HEK293 (cell line): ENCODE measurements around the gene CHSY1.

Source experiments
- CTCF ChIA-PET: fragments of 350-600 bp; formaldehyde crosslinking; extraction: SDS; loops from one replicate; lab custom pipeline; 2021; ENCODE audit warnings: antibody characterized with exemption; lab: Yijun Ruan, JAX
- POLR2A ChIA-PET: fragments of 300-600 bp; formaldehyde crosslinking; extraction: SDS; loops from one replicate; lab custom pipeline; 2020; ENCODE audit warnings: antibody characterized with exemption, inconsistent platforms; lab: Yijun Ruan, JAX
- H3K27ac ChIP-seq: fragments of 200-500 bp; sonication (Bioruptor generic); 2 replicates; pipeline ENCODE4 v1.5.1; 2014; ENCODE audit warnings: low read depth, low read length, control low read depth, inconsistent platforms; ENCODE audit errors: extremely low read depth
- H3K36me3 ChIP-seq, 2 experiments: fragments of 200-500 bp in 1 of 2; sonication (Bioruptor generic) in 1 of 2; 1 replicate in 1 of 2; 2 replicates in 1 of 2; pipeline ENCODE4 v1.5.1; 2014 to 2017; ENCODE audit warnings: inconsistent platforms in 2 of 2, low read length in 2 of 2; ENCODE audit not compliant: control insufficient read depth in 2 of 2, insufficient read depth in 1 of 2
- H3K4me1 ChIP-seq: fragments of 200-500 bp; sonication (Bioruptor generic); 2 replicates; pipeline ENCODE4 v1.5.1; 2014; ENCODE audit warnings: mild to moderate bottlenecking, low read length, inconsistent platforms; ENCODE audit not compliant: control insufficient read depth, insufficient read depth
- H3K4me3 ChIP-seq: 2 replicates; pipeline ENCODE4 v1.5.1; 2011; ENCODE audit warnings: low read depth, mild to moderate bottlenecking, control low read depth, low read length, moderate library complexity
- H3K9me3 ChIP-seq: fragments of 200-500 bp; sonication (Bioruptor generic); 2 replicates; pipeline ENCODE4 v1.5.1; 2014; ENCODE audit warnings: low read depth, low read length, inconsistent platforms; ENCODE audit not compliant: control insufficient read depth, insufficient read depth
- PRDM1 ChIP-seq: fragments of 450-650 bp; formaldehyde crosslinking; IDR thresholded peaks from 2 replicates; pipeline ENCODE4; 2016; ENCODE audit warnings: missing biosample characterization, missing genetic modification characterization
- SCRT2 ChIP-seq: fragments of 450-650 bp; formaldehyde crosslinking; IDR thresholded peaks from 2 replicates; pipeline ENCODE4 v1.5.1; 2016; ENCODE audit warnings: missing biosample characterization, missing genetic modification characterization
- ZBTB1 ChIP-seq: fragments of 450-650 bp; formaldehyde crosslinking; IDR thresholded peaks from 2 replicates; pipeline ENCODE4 v1.5.1; 2016; ENCODE audit warnings: missing biosample characterization, missing genetic modification characterization
- ZNF221 ChIP-seq: fragments of 450-650 bp; formaldehyde crosslinking; IDR thresholded peaks from 2 replicates; pipeline ENCODE4 v1.5.1; 2017; ENCODE audit warnings: missing biosample characterization, missing genetic modification characterization, borderline replicate concordance
- ZNF423 ChIP-seq: fragments of 450-650 bp; formaldehyde crosslinking; IDR thresholded peaks from 2 replicates; pipeline ENCODE4 v1.5.1; 2016; ENCODE audit warnings: missing biosample characterization, missing genetic modification characterization
- ZNF600 ChIP-seq: fragments of 450-650 bp; formaldehyde crosslinking; IDR thresholded peaks from 2 replicates; pipeline ENCODE4 v1.5.1; 2016; ENCODE audit warnings: missing biosample characterization, missing genetic modification characterization
- ZNF777 ChIP-seq: fragments of 450-650 bp; formaldehyde crosslinking; IDR thresholded peaks from 2 replicates; pipeline ENCODE4 v1.5.1; 2017; ENCODE audit warnings: missing biosample characterization, missing genetic modification characterization, borderline replicate concordance
- TF ChIP-seq, protein P1 (sequence below): fragments of 450-650 bp; formaldehyde crosslinking; IDR thresholded peaks from 2 replicates; pipeline ENCODE4 v1.5.1; 2016; ENCODE audit warnings: missing biosample characterization, missing genetic modification characterization
- TF ChIP-seq, protein P2 (sequence below): fragments of 450-650 bp; formaldehyde crosslinking; IDR thresholded peaks from 2 replicates; pipeline ENCODE4 v1.5.1; 2016; ENCODE audit warnings: missing biosample characterization, missing genetic modification characterization
- TF ChIP-seq, protein P3 (sequence below): fragments of 450-650 bp; IDR thresholded peaks from 2 replicates; pipeline ENCODE4 v1.5.1; 2018; ENCODE audit warnings: missing biosample characterization, mild to moderate bottlenecking, missing genetic modification characterization

Gene CHSY1

DNA sequence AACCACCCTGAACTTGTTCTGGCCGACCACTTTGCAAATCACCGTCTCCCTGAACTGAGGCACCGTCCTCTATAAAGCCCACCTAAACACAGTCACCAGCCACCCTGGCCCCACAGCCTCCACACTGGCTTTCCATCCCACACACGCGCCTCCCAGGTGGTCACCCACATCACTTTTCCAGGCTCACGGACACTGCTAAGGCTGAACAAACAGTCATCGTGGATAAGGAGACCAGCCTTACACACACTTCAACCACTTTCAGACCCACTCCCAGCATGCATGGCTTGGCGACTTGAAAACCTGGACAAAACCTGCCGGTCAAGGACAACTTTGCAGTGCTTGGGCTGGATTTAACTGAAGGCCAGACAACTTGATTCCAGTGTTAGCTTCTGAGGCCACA is 8.4 kb downstream of the CHSY1 start (continued):
- TF ChIP-seq ZNF221 (tag by site-specific recombination): no peak
- TF ChIP-seq, protein P1, sequence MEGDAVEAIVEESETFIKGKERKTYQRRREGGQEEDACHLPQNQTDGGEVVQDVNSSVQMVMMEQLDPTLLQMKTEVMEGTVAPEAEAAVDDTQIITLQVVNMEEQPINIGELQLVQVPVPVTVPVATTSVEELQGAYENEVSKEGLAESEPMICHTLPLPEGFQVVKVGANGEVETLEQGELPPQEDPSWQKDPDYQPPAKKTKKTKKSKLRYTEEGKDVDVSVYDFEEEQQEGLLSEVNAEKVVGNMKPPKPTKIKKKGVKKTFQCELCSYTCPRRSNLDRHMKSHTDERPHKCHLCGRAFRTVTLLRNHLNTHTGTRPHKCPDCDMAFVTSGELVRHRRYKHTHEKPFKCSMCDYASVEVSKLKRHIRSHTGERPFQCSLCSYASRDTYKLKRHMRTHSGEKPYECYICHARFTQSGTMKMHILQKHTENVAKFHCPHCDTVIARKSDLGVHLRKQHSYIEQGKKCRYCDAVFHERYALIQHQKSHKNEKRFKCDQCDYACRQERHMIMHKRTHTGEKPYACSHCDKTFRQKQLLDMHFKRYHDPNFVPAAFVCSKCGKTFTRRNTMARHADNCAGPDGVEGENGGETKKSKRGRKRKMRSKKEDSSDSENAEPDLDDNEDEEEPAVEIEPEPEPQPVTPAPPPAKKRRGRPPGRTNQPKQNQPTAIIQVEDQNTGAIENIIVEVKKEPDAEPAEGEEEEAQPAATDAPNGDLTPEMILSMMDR (tag by site-specific recombination): no peak

DNA sequence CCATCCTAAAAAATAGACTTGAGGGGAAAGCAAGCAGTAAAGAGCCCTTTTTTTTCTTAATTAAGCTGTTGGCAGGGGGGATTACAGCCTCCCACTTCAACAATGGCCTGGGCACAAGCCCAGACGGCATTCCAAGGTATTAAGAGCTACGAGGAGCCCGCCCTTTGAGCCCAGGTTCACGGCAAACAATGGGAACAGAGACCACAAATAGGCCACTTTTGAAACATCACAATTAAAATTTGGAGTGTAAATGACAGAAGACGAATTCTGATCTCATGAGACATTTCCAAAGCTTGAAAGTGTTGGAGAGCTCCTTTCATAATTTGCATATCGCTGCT is 8.9 kb downstream of the CHSY1 start:
- Histone ChIP-seq H3K36me3 (peaks cover 0 to 14% of the 10 kb centered on the region in 2 experiments; a peak in 1 of 3 replicates), H3K27ac (no peak overlapping the region), H3K4me3 (no peak overlapping the region), H3K9me3 (no peaks in the 10 kb centered on the region), H3K4me1 (peaks cover 27% of the 10 kb centered on the region)
- POLR2A ChIA-PET: no interaction called here
- CTCF ChIA-PET: interaction anchor here (0.7 to 1.1 kb wide), 2 partner anchors 155 to 353 kb away, joined by 3 read pairs; no protein-coding TSS in a partner anchor
- TF ChIP-seq, protein P2, sequence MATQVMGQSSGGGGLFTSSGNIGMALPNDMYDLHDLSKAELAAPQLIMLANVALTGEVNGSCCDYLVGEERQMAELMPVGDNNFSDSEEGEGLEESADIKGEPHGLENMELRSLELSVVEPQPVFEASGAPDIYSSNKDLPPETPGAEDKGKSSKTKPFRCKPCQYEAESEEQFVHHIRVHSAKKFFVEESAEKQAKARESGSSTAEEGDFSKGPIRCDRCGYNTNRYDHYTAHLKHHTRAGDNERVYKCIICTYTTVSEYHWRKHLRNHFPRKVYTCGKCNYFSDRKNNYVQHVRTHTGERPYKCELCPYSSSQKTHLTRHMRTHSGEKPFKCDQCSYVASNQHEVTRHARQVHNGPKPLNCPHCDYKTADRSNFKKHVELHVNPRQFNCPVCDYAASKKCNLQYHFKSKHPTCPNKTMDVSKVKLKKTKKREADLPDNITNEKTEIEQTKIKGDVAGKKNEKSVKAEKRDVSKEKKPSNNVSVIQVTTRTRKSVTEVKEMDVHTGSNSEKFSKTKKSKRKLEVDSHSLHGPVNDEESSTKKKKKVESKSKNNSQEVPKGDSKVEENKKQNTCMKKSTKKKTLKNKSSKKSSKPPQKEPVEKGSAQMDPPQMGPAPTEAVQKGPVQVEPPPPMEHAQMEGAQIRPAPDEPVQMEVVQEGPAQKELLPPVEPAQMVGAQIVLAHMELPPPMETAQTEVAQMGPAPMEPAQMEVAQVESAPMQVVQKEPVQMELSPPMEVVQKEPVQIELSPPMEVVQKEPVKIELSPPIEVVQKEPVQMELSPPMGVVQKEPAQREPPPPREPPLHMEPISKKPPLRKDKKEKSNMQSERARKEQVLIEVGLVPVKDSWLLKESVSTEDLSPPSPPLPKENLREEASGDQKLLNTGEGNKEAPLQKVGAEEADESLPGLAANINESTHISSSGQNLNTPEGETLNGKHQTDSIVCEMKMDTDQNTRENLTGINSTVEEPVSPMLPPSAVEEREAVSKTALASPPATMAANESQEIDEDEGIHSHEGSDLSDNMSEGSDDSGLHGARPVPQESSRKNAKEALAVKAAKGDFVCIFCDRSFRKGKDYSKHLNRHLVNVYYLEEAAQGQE (tag by site-specific recombination): 0 out of 2 replicates have a peak, but pooled peaks have one; percentile 29
- TF ChIP-seq ZNF423 (tag by site-specific recombination): no peak

DNA sequence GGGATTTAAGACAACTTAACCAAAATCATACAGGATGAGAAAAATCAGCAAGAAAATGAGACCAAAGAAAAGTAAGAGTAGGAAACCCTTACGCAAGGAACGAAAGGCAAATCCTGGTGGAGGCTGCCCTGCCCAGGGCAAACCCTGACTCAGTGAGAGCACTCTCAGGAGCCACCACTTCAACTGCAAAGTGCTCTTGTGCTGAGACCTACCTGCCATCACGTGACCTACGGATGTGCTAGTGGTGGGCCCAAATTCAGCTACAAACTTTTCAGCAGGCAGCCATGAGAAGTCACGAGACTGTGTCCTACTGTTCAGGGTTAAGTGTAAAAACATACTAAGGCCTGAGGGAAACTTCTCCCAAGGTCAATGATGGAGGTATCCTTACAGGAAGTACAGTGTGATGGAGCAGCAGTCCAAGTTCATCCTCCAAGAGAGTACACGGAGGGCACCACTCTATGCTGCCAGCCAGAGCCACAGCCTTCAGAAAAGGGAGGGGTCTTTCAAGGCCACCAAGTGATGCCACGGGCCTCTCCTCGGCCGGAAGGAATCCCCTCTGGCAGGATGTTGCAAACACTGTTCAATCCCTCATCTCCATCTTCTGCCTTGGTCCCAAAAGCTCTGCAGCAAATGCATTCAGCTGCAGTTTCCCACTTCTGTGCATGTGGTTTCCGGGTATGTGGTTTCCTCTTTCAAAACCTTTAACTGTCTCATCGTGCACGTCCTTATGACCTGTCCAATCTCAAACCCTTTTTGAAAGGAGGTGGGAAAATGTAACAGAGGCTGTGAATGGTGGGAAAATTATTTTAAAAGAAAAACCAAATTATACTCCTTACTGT is 9.5 kb downstream of the CHSY1 start:
- CTCF ChIA-PET: interaction anchor here (0.7 to 2.1 kb wide), 3 partner anchors 154 to 353 kb away, joined by 3 to 9 read pairs (median 3); no protein-coding TSS in a partner anchor
- TF ChIP-seq, protein P3, sequence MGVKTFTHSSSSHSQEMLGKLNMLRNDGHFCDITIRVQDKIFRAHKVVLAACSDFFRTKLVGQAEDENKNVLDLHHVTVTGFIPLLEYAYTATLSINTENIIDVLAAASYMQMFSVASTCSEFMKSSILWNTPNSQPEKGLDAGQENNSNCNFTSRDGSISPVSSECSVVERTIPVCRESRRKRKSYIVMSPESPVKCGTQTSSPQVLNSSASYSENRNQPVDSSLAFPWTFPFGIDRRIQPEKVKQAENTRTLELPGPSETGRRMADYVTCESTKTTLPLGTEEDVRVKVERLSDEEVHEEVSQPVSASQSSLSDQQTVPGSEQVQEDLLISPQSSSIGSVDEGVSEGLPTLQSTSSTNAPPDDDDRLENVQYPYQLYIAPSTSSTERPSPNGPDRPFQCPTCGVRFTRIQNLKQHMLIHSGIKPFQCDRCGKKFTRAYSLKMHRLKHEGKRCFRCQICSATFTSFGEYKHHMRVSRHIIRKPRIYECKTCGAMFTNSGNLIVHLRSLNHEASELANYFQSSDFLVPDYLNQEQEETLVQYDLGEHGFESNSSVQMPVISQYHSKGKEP: peak; percentile 77; the same call in 1 of the 2 replicates
- 0 out of 2 replicates have a peak, but pooled peaks have one; percentile 18 for TF ChIP-seq ZNF600
- no peak for TF ChIP-seq ZNF777 (tag by site-specific recombination)
- TF ChIP-seq, all 188 proteins: peak for 2
- Histone ChIP-seq H3K4me1 (peaks cover 25% of the 10 kb centered on the region), H3K36me3 (peaks cover 0 to 8% of the 10 kb centered on the region in 2 experiments; a peak in 1 of 3 replicates), H3K9me3 (no peaks in the 10 kb centered on the region), H3K27ac (no peak overlapping the region), H3K4me3 (no peak overlapping the region)
- POLR2A ChIA-PET: interaction anchor here (1.1 kb wide), 1 partner anchor 10 kb away, joined by 3 read pairs; the partner anchor contains the start of gene CHSY1

DNA sequence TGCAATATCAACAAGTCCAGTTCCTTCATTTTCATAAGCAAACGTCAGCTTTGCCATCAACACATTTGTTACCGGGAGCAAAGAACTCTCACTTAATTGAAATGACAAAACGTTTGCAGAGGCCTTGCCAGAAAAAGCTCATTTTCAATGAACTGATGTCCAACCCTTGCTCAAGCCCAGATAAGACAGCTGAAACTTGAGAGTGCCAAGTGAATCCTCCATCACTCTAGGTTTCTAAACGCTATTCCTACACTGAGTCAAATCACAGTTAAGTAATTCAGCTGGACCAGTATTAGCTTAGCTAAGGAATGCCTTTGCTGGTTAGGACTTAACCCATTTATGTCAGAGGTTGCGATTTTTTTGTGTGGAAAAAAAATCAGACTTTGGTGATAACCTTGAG is 11.5 kb downstream of the CHSY1 start:
- POLR2A ChIA-PET: interaction anchor here (0.8 to 1.0 kb wide), 2 partner anchors 8 to 12 kb away, joined by 3 to 4 read pairs; partner anchors contain the start of gene CHSY1
- Histone ChIP-seq H3K4me3 (no peak overlapping the region), H3K36me3 (peaks cover 0 to 10% of the 10 kb centered on the region in 2 experiments; a peak in 1 of 3 replicates), H3K27ac (no peak overlapping the region), H3K9me3 (no peaks in the 10 kb centered on the region), H3K4me1 (peaks cover 22% of the 10 kb centered on the region; the same call in 1 of the 2 replicates)
- TF ChIP-seq PRDM1 (tag by site-specific recombination) (peak; percentile 48; the same call in 1 of the 2 replicates), SCRT2 (peak; percentile 44; the same call in 1 of the 2 replicates), ZBTB1 (tag by site-specific recombination) (no peak)
- CTCF ChIA-PET: interaction anchor here (0.5 to 3.0 kb wide), 3 partner anchors 17 to 536 kb away, joined by 3 to 13 read pairs (median 9); no protein-coding TSS in a partner anchor
